CD14-positive monocyte (primary cell): ENCODE data around the gene ACTG1. TPM values are rescaled to one million over a fixed set of nuclear protein-coding genes. Genes with fewer than 3 reads are reported as not detected.

ENCODE experiments used
- DNase-seq, 3 donors: peaks; one replicate each; pipeline ENCODE4 v3.0.0-alpha.2; 2011 to 2022
- H2AFZ ChIP-seq: 2 replicates; pipeline ENCODE4 v1.6.0; 2012; ENCODE audit warnings: mild to moderate bottlenecking, low read depth, low read length, inconsistent platforms; ENCODE audit not compliant: insufficient read depth, poor library complexity, severe bottlenecking
- H3K27ac ChIP-seq, 2 donors: 1 replicate in 1 of 2; 2 replicates in 1 of 2; pipeline ENCODE4 v1.5.1; 2012 to 2013; ENCODE audit warnings: low read length in 2 of 2, control low read depth in 1 of 2, inconsistent platforms in 1 of 2, low read depth in 1 of 2, mild to moderate bottlenecking in 1 of 2
- H3K27me3 ChIP-seq, 2 donors: one replicate each; pipeline versions ENCODE4 v1.6.0 to v1.6.1; 2011 to 2013; ENCODE audit warnings: low read length in 2 of 2; ENCODE audit not compliant: control insufficient read depth in 2 of 2, insufficient read depth in 2 of 2
- H3K36me3 ChIP-seq, 2 donors: replicated peaks in 1 of 2; 1 replicate in 1 of 2; 2 replicates in 1 of 2; pipeline versions ENCODE4 v1.5.1 to v1.6.1; 2012 to 2013; ENCODE audit warnings: low read length in 2 of 2, control low read depth in 1 of 2, inconsistent platforms in 1 of 2, mild to moderate bottlenecking in 1 of 2; ENCODE audit not compliant: insufficient read depth in 2 of 2, control insufficient read depth in 1 of 2
- H3K4me1 ChIP-seq, 2 donors: 1 replicate in 1 of 2; 2 replicates in 1 of 2; pipeline versions ENCODE4 v1.5.1 to v1.6.1; 2012 to 2013; ENCODE audit warnings: low read length in 2 of 2, control low read depth in 1 of 2, inconsistent platforms in 1 of 2, mild to moderate bottlenecking in 1 of 2, moderate library complexity in 1 of 2; ENCODE audit not compliant: insufficient read depth in 2 of 2, control insufficient read depth in 1 of 2
- H3K4me2 ChIP-seq: replicated peaks from 2 replicates; pipeline ENCODE3; 2012; ENCODE audit warnings: low read length, moderate library complexity, mild to moderate bottlenecking; ENCODE audit not compliant: poor library complexity, severe bottlenecking; ENCODE audit errors: extremely low read depth
- H3K4me3 ChIP-seq, 3 experiments: fragments of 200-600 bp in 1 of 3; sonication (generic) in 1 of 3; replicated peaks in 1 of 3; 1 replicate in 2 of 3; 2 replicates in 1 of 3; pipeline ENCODE4 v1.5.1; 2011 to 2013; ENCODE audit warnings: low read length in 3 of 3, mild to moderate bottlenecking in 3 of 3, control low read depth in 2 of 3, low read depth in 2 of 3, inconsistent platforms in 1 of 3, moderate library complexity in 1 of 3
- H3K79me2 ChIP-seq: 2 replicates; pipeline ENCODE4 v1.6.0; 2012; ENCODE audit warnings: mild to moderate bottlenecking, control low read depth, inconsistent platforms, low read length, moderate library complexity; ENCODE audit not compliant: insufficient read depth
- H3K9ac ChIP-seq: 2 replicates; pipeline ENCODE4 v1.6.0; 2017; ENCODE audit warnings: low read length, mild to moderate bottlenecking; ENCODE audit not compliant: insufficient read depth, poor library complexity, severe bottlenecking
- H3K9me3 ChIP-seq, 2 donors: replicated peaks in 1 of 2; 1 replicate in 1 of 2; 2 replicates in 1 of 2; pipeline versions ENCODE4 v1.5.1 to v1.6.1; 2012 to 2013; ENCODE audit warnings: low read length in 2 of 2, control low read depth in 1 of 2; ENCODE audit not compliant: control insufficient read depth in 1 of 2, insufficient read depth in 1 of 2
- H4K20me1 ChIP-seq: 2 replicates; pipeline ENCODE4 v1.6.0; 2012; ENCODE audit warnings: mild to moderate bottlenecking, low read length, control low read depth, moderate library complexity; ENCODE audit not compliant: insufficient read depth
- H3K27ac Mint-ChIP-seq, 7 donors: one replicate each; pipeline ENCODE4 v1.8.0; 2020; ENCODE audit warnings: mild to moderate bottlenecking in 7 of 7, mixed read lengths in 7 of 7, moderate library complexity in 6 of 7, inconsistent platforms in 2 of 7
- H3K27me3 Mint-ChIP-seq, 3 donors: one replicate each; pipeline ENCODE4 v1.8.0; 2021 to 2022; ENCODE audit warnings: low read depth in 3 of 3, mild to moderate bottlenecking in 3 of 3, mixed read lengths in 3 of 3, moderate library complexity in 3 of 3, inconsistent platforms in 1 of 3
- H3K36me3 Mint-ChIP-seq, 2 donors: one replicate each; pipeline ENCODE4 v1.8.0; 2020; ENCODE audit warnings: mixed read lengths in 2 of 2, inconsistent platforms in 1 of 2, mild to moderate bottlenecking in 1 of 2
- H3K4me1 Mint-ChIP-seq: one replicate; pipeline ENCODE4 v1.8.0; 2020; ENCODE audit warnings: mild to moderate bottlenecking, mixed read lengths
- H3K4me3 Mint-ChIP-seq, 2 donors: one replicate each; pipeline ENCODE4 v1.8.0; 2020; ENCODE audit warnings: mild to moderate bottlenecking in 2 of 2, mixed read lengths in 2 of 2, moderate library complexity in 1 of 2
- H3K9me3 Mint-ChIP-seq, 7 donors: one replicate each; pipeline ENCODE4 v1.8.0; 2020 to 2022; ENCODE audit warnings: mixed read lengths in 7 of 7, mild to moderate bottlenecking in 6 of 7, moderate library complexity in 6 of 7, inconsistent platforms in 2 of 7
- CTCF ChIP-seq: fragments of 200-600 bp; IDR thresholded peaks from one replicate; pipeline ENCODE4 v1.8.0; 2022; ENCODE audit warnings: antibody characterized with exemption, mild to moderate bottlenecking
- WGBS: methylation state at CpG from one replicate; pipeline ENCODE4 v1.1.5; 2013; ENCODE audit warnings: missing lambda C conversion rate; ENCODE audit not compliant: insufficient coverage; 5-methylcytosine and 5-hydroxymethylcytosine counted together
- intact Hi-C, 2 donors: fragments of 100-400 bp; cut with micrococcal nuclease; formaldehyde crosslinking; loops; one replicate each; pipeline versions ENCODE4 v1.15.0 to v1.15.1; 2023
- polyA plus RNA-seq, 3 donors: library from polyadenylated mRNA; depleted of rRNA in 1 of 3; unstranded in 2 of 3; stranded (reverse) in 1 of 3; fragments of 300-500 nt in 2 of 3; fragments of >200 nt in 1 of 3; fragmentation: Illumina TruSeq in 2 of 3; gene quantifications; 1 replicate in 2 of 3; 2 replicates in 1 of 3; pipeline ENCODE4 v1.2.3, GENCODE V29; 2012 to 2021

ACTG1 gene
- polyA plus RNA-seq, 3 donors, result 1,133 to 3,195 (median 1,620) TPM

- no peaks in the 10 kb centered on the region for H3K27me3 ChIP-seq
- H3K27ac ChIP-seq, result no peak overlapping the region
- no peaks in the 10 kb centered on the region for H3K79me2 ChIP-seq
- no peaks in the 10 kb centered on the region for H4K20me1 ChIP-seq
- WGBS, result 98% methylated on average over 14 of the region's 14 CpGs
- no peak overlapping the region for H3K4me2 ChIP-seq
- no peak for TF ChIP-seq CTCF
- no peak overlapping the region for H3K27ac Mint-ChIP-seq
- H3K9ac ChIP-seq, result no peak overlapping the region
- H3K36me3 ChIP-seq, result peaks cover 90 to 96% of the 10 kb centered on the region in 2 donors
- H3K9me3 ChIP-seq, result no peaks in the 10 kb centered on the region
- peaks cover 54 to 92% of the 10 kb centered on the region in 2 donors for H3K36me3 Mint-ChIP-seq
- H3K4me3 ChIP-seq, result no peak overlapping the region
- H3K4me1 ChIP-seq, result no peaks in the 10 kb centered on the region
- H3K4me1 Mint-ChIP-seq, result no peaks in the 10 kb centered on the region
- no peak for DNase-seq
- H3K4me3 Mint-ChIP-seq, result no peak overlapping the region
- intact Hi-C loops, result no loop called here
- H3K27me3 Mint-ChIP-seq, result peaks cover 0 to under 1% (median 0%) of the 10 kb centered on the region in 3 donors
- no peaks in the 10 kb centered on the region for H3K9me3 Mint-ChIP-seq
- H2AFZ ChIP-seq, result no peak overlapping the region
Measured at GRCh38 chr17:81543339-81543675, 30.7 kb upstream of the ACTG1 start.

GRCh38 chr17:81542431-81543338, 30.1 kb upstream of the ACTG1 start:
- no peak overlapping the region for H2AFZ ChIP-seq
- TF ChIP-seq CTCF, result no peak
- peaks cover 6% of the 10 kb centered on the region in 3 donors for H3K27me3 Mint-ChIP-seq
- peaks cover 84 to 95% of the 10 kb centered on the region in 2 donors for H3K36me3 ChIP-seq
- no peak overlapping the region for H3K4me3 ChIP-seq
- H3K4me1 Mint-ChIP-seq, result peaks cover under 1% of the 10 kb centered on the region
- peaks cover 0 to 1% of the 10 kb centered on the region in 2 donors for H3K4me1 ChIP-seq
- H3K4me2 ChIP-seq, result no peak overlapping the region
- H4K20me1 ChIP-seq, result peaks cover 3% of the 10 kb centered on the region
- H3K79me2 ChIP-seq, result no peaks in the 10 kb centered on the region
- WGBS, result 98% methylated on average over 13 of the region's 15 CpGs
- H3K4me3 Mint-ChIP-seq, result no peak overlapping the region
- peak overlapping the region in 1 of 7 donors; percentile 1 for H3K27ac Mint-ChIP-seq
- H3K36me3 Mint-ChIP-seq, result peaks cover 57 to 92% of the 10 kb centered on the region in 2 donors
- H3K9me3 Mint-ChIP-seq, result peaks cover 0 to 1% (median 0%) of the 10 kb centered on the region in 7 donors
- H3K27me3 ChIP-seq, result peaks cover 0 to 4% of the 10 kb centered on the region in 2 donors
- no peak overlapping the region for H3K9ac ChIP-seq
- peaks cover 0 to 2% of the 10 kb centered on the region in 2 donors for H3K9me3 ChIP-seq
- intact Hi-C loops, result no loop called here
- DNase-seq, result no peak
- no peak overlapping the region for H3K27ac ChIP-seq
